Measurements from ENCODE around the gene PNLDC1.

PNLDC1 gene, protein sequence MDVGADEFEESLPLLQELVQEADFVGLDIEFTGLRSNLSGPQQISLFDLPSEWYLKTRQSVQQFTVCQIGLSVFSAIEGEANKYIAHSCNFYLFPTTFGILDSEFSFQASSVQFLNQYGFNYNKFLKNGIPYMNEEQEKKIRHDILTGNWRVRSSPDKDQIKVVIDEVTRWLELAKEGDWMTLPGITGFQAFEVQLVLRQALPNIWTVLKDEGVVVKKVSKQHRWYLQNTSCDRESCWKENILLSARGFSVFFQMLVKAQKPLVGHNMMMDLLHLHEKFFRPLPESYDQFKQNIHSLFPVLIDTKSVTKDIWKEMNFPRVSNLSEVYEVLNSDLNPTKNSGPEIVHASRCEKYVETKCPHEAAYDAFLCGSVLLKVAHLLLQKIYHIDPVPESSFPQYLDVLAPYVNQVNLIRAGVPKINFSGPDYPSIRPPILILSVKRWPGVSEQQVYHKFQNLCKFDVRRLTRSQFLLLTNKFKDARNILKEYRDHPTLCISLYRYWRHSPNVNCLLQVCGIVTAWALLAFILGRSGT

DNA sequence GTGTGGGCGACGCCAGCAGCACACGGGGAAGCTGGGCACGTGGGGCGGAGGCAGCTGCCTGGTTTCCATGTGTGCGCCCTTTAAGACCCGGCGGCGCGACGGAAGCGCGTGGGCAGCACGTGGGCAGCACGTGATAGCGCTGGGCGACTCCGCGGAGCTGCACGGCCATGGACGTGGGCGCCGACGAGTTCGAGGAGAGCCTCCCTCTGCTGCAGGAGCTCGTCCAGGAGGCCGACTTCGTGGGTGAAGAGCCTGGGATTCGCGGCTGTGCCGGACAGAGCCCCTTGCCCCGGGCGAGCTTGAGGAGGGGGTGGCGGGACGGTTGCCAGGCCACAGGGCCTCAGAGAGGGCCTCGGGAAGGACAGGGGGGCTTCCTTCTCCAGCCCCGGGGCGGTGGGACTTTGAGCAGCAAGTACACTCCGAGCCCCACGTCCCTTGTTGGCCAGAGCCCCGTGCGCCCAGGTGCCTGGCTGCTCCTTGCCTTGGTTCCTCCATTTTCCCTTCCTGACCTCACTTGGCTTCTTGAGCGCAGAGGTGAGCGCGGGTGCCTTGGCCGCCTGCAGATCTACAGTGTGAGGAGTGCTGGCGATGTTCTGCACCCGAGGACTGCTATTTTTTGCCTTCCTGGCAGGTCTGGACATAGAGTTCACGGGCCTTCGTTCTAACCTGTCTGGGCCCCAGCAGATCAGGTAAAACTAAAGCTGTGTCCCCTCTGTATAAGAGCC, at the start of gene PNLDC1:
TSS of gene PNLDC1 (plus strand) at position 136 of the 725 bp plus-strand sequence. CDS start at position 168, 32 bp downstream.
- no peak for DNase-seq

DNA sequence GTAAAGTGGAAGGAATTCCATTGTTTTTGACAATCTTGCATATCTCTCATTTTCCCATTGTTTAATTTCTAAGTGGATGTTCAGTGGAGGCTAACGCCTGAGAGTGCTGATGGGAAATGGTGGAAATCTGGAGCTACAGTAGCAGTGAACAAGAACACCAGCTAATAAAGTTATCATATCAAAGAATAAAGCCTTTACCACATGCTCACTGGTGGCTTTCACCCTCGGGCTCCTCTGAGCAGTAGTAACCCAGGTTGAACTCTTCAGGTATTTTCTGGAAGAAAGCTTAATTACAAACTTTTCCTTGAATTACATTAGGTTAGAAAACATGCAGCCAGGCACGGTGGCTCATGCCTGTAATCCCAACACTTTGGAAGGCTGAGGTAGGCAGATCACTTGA, 48.6 kb upstream of the PNLDC1 start:
- DNase-seq: no peak

DNA sequence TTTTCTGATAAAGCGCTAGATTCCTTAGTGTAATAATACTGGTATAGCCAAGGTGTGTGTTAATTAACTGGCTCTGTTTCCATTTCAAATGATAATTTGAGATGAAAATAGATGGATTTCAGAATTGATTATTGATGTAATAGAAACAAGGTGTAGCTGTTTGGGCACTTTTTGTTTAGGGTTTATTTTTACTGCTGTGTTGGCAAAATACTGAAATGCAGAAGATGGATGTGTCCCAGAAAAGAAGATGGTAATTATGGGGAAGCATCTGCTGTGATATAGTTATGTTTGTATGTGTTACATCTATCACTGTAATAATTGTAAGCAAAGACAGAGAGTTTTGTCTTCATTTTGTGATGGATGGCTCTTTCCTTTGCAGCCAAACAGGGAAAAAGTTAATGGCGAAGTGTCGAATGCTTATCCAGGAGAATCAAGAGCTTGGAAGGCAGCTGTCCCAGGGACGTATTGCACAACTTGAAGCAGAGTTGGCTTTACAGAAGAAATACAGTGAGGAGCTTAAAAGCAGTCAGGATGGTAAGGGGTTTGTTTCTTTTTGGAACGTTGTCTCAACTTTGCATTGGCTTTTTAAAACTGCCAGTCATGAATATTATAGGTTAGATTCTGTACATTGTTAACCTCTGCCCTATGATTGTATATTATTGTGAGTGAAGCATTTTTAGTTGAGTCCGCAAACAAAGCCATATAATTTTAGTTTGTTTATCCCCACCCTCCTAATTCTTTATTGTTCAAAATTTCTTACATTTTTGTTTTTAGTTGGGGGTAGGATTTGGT, 46.8 kb upstream of the PNLDC1 start:
- DNase-seq: no peak

DNA sequence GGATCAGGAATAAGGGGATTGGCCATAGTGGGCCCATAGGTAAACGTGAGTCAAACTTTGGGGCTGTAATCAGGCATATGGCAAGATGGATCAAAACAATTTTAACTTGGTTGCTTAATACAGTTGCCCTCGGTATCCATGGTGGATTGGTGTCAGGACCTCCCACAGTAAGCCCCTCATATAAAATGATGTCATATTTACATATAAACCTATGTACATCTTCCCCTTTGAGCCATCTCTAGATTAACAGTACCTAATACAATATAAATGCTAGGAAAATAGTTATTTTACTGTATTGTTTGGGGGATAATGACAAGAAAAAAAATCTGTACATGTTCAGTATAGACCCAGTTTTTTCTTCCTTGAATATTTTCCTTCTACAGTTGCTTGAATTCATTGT, 45.7 kb upstream of the PNLDC1 start:
- DNase-seq: no peak

DNA sequence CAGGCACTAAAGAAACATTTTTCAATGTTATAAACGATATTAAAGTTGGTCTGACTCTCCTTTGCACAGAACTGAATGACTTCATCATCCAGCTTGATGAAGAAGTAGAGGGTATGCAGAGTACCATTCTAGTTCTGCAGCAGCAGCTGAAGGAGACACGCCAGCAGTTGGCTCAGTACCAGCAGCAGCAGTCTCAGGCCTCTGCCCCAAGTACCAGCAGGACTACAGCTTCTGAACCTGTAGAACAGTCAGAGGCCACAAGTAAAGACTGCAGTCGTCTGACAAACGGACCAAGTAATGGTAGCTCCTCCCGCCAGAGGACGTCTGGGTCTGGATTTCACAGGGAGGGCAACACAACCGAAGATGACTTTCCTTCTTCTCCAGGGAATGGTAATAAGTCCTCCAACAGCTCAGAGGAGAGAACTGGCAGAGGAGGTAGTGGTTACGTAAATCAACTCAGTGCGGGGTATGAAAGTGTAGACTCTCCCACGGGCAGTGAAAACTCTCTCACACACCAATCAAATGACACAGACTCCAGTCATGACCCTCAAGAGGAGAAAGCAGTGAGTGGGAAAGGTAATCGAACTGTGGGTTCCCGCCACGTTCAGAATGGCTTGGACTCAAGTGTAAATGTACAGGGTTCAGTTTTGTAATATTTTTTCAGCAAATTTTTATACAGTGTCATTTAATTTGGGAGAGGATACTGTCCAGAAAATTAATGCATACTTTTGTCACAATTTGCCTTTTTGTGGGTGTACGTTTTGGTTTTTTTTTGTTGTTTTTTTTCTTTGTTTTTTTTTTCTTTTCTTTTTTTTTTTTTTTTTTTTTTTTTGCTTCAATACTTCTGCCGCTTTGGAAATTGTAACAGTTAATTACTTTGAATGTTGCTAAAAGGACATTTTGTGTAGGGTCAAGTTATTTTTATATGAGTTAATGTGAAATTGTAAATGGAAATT, 44.8 kb upstream of the PNLDC1 start:
- DNase-seq: no peak

DNA sequence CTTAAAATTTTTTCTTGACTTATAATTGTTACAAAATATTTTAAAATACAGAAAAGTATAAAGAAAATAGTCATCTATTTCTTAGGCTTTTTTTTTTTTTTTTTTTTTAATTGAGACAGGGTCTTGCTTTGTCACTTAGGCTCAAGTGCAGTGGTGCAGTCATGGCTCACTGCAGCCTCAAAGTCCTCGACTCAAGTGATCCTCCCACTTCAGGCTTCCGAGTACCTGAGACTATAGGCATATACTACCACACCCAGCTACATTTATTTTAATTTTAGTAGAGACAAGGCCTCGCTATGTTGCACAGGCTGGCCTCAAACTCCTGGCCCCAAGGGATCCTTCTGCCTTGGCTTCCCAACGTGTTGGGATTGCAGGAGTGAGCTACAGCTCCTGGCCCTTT, 43.6 kb upstream of the PNLDC1 start:
- no peak for DNase-seq

DNA sequence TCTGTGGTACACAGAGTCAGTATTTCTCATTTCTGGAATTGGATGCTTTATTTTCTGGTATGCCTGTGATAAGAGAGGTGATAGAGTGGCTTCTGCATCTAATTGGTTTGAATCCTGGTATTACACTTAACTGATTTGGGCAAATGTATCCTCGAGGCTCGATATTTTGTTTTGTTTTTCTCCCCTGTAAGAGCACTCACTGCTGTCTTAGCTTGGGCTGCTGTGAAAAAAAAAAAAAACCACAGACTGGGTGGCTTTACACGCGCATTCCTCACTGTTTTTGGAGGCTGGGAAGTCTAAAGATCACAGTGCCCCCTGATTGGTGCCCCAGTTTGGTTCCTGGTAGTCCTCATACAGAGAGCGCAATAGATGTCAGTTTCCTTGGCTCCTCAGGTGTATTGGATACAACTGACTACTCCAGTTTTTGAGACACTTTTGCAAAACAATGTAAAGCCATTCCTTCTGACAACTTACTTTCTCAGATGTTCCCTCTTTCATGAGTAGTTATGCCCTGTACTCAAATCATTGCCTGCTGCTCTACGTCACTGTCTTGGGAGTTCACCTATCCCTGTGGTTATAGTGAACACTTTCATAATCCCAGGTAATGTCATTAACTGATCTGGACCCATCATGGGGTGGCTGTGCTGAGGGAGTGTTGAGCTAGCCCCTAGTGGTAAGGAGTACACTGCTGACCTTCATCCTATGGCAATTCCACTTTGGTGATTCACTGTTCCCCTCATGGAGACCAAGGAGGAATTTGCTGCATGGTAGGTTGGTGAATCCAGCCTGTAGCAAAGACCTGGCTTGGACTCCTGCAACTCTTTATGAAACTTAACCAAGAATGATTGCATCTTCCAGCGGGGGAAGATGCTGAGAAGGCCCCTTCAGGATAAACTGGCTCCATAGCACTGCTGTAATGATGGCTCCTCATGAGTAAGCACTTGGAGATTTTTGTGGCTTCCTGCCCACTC, 41.8 kb upstream of the PNLDC1 start:
- DNase-seq: no peak

DNA sequence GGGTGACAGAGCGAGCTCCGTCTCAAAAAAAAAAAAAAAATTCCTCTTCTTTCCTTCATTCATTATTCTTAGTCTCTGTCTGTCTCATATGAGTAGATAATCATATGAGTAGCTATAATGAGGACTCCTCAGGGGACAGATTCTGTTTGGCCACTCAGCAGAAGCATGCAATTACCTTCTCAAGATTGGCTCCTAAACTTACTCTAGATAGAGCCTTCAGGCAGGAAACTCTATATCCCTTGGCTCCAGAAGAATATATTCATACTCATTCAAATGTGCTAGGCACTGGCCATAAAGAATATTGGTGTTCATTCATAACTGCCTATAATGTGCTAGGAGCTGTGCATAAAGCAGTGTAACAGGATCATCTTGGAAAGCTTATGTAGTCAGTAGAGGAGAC, 40.4 kb upstream of the PNLDC1 start:
- DNase-seq: no peak

DNA sequence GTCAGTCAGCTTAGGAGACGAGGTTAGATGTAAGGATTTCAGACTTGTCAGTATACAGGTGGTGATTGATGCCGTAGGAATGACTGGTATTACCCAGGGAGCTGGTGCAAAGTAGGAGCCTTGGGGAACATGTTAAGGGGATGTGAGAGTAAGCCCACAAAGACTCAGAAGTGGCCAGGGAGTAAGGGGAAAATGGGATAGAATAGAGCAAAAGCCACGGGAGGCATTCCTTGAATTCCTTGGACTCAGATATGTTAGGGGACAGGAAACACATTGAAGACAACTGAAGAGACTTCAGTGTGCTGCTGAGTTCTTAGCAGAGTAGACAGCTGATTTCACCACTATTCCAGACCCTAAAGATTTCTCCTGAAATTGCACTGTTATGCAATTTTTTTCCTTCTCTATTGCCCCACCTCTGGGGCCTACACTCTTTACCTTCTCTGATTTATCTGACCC, 39.4 kb upstream of the PNLDC1 start:
- DNase-seq: no peak

DNA sequence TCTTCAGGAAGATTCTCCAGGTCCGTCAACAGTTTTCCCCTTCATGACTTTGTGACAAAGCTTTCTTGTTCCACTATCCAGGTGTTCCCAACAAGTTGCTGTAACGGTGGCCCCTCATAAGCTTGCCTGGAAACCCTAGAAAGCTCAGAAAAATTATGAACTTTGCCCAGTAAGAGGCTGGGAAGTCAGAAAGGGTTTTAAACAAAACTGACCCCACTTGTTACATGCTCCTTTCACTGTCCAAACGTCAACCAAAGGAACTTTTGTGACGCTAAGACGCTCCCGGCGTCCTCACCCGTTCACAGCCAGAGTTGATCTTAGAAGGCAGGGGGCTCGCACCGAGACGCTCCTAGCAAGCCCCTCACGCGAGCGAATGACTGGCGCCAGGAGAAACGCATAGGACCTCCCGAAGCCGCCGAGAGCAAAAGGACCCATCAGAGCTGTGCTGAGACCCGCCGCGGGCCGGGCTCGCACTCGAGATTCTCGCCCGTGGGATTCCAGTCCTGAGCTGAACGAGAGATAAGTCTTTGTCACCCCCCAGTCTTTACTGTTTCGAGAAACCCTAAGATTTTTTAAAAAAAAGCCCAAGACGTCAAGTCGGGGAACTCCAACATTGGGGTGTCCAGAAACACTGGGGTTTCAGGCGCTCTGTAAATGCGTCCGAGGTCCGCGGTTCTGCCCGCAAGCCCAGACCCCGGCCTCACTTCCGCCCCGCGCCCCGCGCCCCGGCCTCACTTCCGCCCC, 38.8 kb upstream of the PNLDC1 start:
- peak; percentile 35 to 73 for DNase-seq

DNA sequence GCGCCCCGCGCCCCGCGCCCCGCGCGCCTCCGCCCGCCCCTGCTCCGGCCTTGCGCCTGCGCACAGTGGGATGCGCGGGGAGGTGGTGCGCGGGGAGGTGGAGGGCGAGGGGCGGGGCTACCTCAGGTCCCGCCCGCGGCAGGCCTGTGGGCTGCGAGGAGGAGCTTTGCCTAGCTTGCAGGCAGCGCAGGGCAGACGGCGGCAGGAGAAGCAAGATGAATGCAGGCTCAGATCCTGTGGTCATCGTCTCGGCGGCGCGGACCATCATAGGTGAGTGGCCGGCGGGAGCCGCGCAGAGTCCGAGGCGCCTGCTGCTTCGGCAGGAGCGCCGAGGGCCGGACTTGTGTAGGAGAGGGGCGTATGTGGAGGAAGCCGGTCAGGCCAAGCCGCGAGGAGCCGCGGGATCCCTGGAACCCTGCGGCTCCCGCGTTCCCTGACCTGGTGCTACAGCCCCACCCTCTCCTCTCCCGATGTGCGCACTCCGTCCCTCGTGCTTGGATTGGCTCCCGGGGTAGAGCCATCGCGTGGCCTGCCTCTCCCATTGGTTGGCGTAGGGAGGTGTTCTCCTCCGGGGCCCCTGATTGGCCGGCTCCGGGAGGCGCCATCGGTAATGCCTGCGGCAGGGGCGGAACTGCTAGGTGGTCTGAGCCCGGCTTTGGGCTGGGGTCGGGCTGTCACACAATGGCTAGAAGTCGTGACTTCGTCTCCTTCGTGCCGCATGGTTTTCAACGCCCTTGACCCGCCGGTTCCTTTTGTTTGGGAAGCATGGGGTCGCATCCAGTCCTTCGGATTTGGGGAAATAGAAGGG, 38.0 kb upstream of the PNLDC1 start, which contains the start of gene ACAT2:
TSS of gene ACAT2 (plus strand) at position 173 of the 808 bp plus-strand sequence. CDS start at position 216, 43 bp downstream.
- DNase-seq: peak; percentile 85 to 88

DNA sequence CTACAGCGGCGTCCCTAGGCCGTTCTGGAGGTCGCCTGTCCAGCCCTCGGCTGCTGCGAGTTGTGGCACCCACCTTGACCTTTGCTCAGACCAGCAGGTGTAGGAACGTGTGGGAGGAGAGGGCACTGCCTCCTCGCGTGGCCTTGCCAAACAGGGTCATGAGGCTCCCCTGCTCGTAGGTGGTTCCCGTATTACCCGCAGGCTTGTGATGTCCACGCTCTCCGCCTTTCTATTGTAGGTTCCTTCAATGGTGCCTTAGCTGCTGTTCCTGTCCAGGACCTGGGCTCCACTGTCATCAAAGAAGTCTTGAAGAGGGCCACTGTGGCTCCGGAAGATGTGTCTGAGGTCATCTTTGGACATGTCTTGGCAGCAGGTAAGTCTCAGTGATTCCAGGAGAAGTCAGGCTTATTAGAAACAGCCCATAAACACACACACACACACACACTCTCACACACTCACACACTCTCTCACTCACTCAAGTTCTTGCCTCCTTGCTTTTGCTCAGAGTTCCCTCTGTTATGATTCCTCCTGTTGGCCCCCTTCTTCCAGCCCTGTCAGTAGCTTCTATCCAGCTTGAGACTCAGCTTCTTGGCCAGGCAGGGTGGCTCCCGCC, 37.3 kb upstream of the PNLDC1 start:
- DNase-seq: no peak

DNA sequence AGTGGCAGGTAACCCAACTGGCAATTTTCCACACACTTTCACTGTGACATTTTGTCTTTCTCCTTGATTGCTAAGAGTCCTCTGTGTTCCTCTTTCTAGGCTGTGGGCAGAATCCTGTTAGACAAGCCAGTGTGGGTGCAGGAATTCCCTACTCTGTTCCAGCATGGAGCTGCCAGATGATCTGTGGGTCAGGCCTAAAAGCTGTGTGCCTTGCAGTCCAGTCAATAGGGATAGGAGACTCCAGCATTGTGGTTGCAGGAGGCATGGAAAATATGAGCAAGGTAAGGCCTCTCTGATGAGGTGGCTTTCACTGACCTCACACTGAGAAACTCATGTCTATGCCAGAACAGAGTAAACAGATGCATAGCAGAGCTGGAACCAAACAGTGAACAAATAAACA, 33.2 kb upstream of the PNLDC1 start:
- no peak for DNase-seq

DNA sequence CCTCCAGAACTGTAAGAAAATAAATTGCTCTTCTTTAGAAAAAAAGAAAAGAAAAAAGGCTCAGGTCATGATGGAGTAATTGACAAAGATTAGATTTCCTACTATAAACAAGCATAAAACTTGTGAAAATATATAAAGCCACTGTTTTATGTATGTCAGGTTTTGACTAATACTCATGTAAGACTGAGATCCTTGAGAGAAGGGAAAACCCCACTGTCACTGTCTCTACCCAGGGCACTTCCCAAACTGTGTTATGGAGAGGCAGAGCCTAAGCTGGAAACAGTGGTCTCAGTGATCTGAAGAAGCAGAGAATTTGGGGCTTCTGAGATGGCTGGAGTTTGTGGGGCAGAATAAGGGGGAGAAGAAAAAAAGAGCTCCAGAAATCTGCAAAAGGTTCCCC, 30.6 kb upstream of the PNLDC1 start:
- DNase-seq: no peak

DNA sequence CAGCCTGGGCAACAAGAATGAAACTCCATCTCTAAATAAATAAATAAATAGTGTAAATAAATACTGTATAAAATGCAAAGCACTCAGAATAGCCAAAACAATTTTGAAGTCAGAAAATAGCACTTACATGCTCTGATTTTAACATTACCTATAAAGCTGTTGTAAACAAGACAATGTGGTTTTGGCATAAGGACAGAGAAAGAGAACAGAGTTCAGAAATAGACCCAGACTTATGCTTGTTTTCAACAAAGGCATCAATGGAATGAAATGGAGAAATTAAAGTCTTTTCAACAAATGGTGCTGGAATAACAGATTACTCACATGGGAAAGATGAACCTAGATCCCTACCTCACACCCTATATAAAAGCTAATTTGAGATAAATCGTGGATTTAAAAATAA, 27.9 kb upstream of the PNLDC1 start:
- no peak for DNase-seq

DNA sequence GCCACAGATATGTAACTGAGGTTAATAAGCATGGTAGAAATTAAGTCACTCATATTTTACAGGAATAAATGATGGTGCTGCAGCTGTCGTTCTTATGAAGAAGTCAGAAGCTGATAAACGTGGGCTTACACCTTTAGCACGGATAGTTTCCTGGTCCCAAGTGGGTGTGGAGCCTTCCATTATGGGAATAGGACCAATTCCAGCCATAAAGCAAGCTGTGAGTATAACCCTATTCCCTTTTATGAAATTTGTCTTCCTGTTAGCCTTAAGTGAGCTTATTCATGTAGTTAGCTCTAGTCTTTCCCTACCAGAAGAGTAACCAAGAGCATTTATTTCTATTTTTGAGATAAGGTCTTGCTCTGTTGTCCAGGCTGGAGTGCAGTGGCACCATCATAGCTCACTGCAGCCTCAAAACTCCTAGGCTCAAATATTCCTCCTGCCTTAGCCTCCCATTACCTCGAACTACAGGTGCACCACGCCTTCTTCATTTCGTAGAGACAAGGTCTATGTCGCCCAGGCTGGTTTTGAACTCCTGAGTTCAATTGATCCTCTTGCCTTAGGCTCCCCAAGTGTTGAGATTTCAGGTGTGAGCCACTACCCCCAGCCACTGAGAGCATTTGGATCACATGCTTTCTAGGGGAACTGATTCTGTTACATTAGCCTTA, 22.7 kb upstream of the PNLDC1 start:
- no peak for DNase-seq

DNA sequence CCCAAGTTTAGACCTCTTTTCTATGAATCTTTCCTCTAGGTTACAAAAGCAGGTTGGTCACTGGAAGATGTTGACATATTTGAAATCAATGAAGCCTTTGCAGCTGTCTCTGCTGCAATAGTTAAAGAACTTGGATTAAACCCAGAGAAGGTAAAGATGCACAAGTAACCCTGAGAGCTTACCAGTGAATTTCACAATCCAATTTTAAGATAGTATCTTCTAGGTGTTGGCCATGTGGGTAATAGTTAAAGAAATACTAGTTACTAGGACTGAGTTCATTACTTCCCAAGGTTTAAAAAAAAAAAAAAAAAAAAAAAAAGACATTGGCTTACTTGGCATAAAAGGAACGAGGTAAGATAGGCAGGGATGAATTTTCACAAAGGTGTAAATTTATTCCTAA, 21.9 kb upstream of the PNLDC1 start:
- no peak for DNase-seq

DNA sequence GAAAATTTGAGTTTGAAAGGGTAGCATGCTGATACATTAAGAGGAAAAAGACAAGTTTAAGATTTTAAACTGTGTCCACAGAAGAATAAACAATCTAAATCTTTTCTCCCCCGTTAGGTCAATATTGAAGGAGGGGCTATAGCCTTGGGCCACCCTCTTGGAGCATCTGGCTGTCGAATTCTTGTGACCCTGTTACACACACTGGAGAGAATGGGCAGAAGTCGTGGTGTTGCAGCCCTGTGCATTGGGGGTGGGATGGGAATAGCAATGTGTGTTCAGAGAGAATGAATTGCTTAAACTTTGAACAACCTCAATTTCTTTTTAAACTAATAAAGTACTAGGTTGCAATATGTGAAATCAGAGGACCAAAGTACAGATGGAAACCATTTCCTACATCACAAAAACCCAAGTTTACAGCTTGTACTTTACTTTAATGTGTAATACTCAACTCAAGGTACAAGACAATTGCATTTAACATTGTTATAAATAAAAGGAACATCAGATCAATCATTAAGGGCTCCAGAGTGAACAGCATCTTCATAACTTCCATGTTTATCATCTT, 21.5 kb upstream of the PNLDC1 start:
- no peak for DNase-seq
